Loucy (cell line): Measurements from ENCODE around the gene MCM10.

Experiments used
- H2AFZ ChIP-seq: fragments of 200-600 bp; sonication (generic); 2 replicates; pipeline ENCODE4 v1.6.0; 2016; ENCODE audit warnings: antibody characterized with exemption, mild to moderate bottlenecking, low read length, moderate library complexity
- H3F3A ChIP-seq: fragments of 200-600 bp; 2 replicates; pipeline ENCODE4 v1.6.0; 2016; ENCODE audit warnings: antibody characterized with exemption, low read depth, mild to moderate bottlenecking
- H3K27me3 ChIP-seq: fragments of 200-600 bp; sonication (generic); 2 replicates; pipeline ENCODE4 v1.6.1; 2014; ENCODE audit warnings: low read length, mild to moderate bottlenecking; ENCODE audit not compliant: insufficient read depth, poor library complexity, severe bottlenecking
- H3K36me3 ChIP-seq: fragments of 200-600 bp; sonication (generic); 2 replicates; pipeline ENCODE4 v1.6.1; 2016; ENCODE audit warnings: low read length; ENCODE audit not compliant: insufficient read depth
- H3K4me1 ChIP-seq: fragments of 200-600 bp; sonication (generic); 2 replicates; pipeline ENCODE4 v1.5.1; 2014; ENCODE audit warnings: low read length, mild to moderate bottlenecking; ENCODE audit not compliant: insufficient read depth, poor library complexity, severe bottlenecking
- H3K4me2 ChIP-seq: fragments of 200-600 bp; sonication (generic); 2 replicates; pipeline ENCODE4 v1.6.0; 2014; ENCODE audit warnings: antibody characterized with exemption, low read length, low read depth, mild to moderate bottlenecking; ENCODE audit not compliant: poor library complexity, severe bottlenecking
- H3K4me3 ChIP-seq: fragments of 200-600 bp; sonication (generic); 2 replicates; pipeline ENCODE4 v1.5.1; 2014; ENCODE audit warnings: low read length, mild to moderate bottlenecking, mixed read lengths; ENCODE audit not compliant: poor library complexity, severe bottlenecking
- H3K79me2 ChIP-seq: fragments of 200-600 bp; sonication (generic); 2 replicates; pipeline ENCODE4 v1.6.1; 2014; ENCODE audit warnings: low read length; ENCODE audit not compliant: insufficient read depth
- H3K9ac ChIP-seq: fragments of 200-600 bp; sonication (generic); 2 replicates; pipeline ENCODE4 v1.6.0; 2014; ENCODE audit warnings: mild to moderate bottlenecking, low read depth, low read length, moderate library complexity; ENCODE audit not compliant: poor library complexity, severe bottlenecking
- H3K9me2 ChIP-seq: fragments of 200-600 bp; sonication (generic); replicated peaks from 2 replicates; pipeline ENCODE4 v1.6.1; 2016; ENCODE audit warnings: low read depth, low read length, mixed read lengths
- H3K9me3 ChIP-seq: fragments of 200-600 bp; sonication (generic); 2 replicates; pipeline ENCODE4 v1.6.1; 2014; ENCODE audit warnings: mild to moderate bottlenecking, antibody characterized with exemption, low read length, low read depth; ENCODE audit not compliant: insufficient read depth
- H4K20me1 ChIP-seq: fragments of 200-600 bp; sonication (generic); 2 replicates; pipeline ENCODE4 v1.6.0; 2014; ENCODE audit warnings: antibody characterized with exemption, low read length, mild to moderate bottlenecking; ENCODE audit not compliant: insufficient read depth, poor library complexity, severe bottlenecking
- CTCF ChIP-seq: fragments of 200-600 bp; sonication (generic); conservative IDR thresholded peaks from 2 replicates; pipeline ENCODE4 v1.5.1; 2014; ENCODE audit warnings: mild to moderate bottlenecking, antibody characterized with exemption, low read length
- EZH2phosphoT487 ChIP-seq: fragments of 200-600 bp; IDR thresholded peaks from 2 replicates; pipeline ENCODE4 v1.6.1; 2018; ENCODE audit warnings: antibody characterized with exemption, mild to moderate bottlenecking, moderate library complexity, borderline replicate concordance

Gene MCM10

GRCh38 chr10:13206546-13207443, 45.4 kb downstream of the MCM10 start:
- H3K36me3 ChIP-seq, result peaks cover 69% of the 10 kb centered on the region; the same call in 1 of the 2 replicates
- no peaks in the 10 kb centered on the region for H3K4me1 ChIP-seq
- no peak overlapping the region for H3K4me2 ChIP-seq
- TF ChIP-seq CTCF (peak; percentile 53), EZH2phosphoT487 (no peak)
- H4K20me1 ChIP-seq, result no peaks in the 10 kb centered on the region
- no peaks in the 10 kb centered on the region for H3K27me3 ChIP-seq
- no peaks in the 10 kb centered on the region for H3F3A ChIP-seq
- H3K9ac ChIP-seq, result no peak overlapping the region
- H3K9me3 ChIP-seq, result no peaks in the 10 kb centered on the region
- no peak overlapping the region for H2AFZ ChIP-seq
- H3K79me2 ChIP-seq, result no peaks in the 10 kb centered on the region
- no peak overlapping the region for H3K4me3 ChIP-seq
- no peaks in the 10 kb centered on the region for H3K9me2 ChIP-seq

DNA sequence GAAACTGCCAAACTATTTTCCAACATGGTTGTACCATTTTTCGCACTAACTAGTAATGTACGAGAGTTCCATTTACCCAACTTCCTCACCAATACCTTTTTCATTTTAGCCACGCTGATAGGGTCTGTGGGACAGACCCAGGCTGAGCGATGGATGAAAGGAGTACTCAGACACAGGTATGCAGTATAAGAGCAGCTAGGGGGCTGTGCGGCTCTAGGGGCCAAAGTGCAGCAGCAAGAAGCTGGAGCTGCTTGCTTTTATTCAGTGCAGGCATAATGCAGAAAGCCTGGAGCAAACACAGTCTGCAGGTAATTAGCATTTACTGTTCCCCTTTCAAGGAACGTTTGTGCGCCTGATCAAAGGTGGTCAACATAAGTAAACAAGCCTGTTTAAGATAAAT, 51.8 kb downstream of the MCM10 start:
- H3K4me3 ChIP-seq, result no peak overlapping the region
- H3F3A ChIP-seq, result no peaks in the 10 kb centered on the region
- peaks cover 25% of the 10 kb centered on the region; the same call in 1 of the 2 replicates for H3K36me3 ChIP-seq
- no peaks in the 10 kb centered on the region for H4K20me1 ChIP-seq
- H3K79me2 ChIP-seq, result no peaks in the 10 kb centered on the region
- H3K27me3 ChIP-seq, result no peaks in the 10 kb centered on the region
- no peaks in the 10 kb centered on the region for H3K9me3 ChIP-seq
- H3K9ac ChIP-seq, result no peak overlapping the region
- no peaks in the 10 kb centered on the region for H3K4me1 ChIP-seq
- no peak overlapping the region for H3K4me2 ChIP-seq
- H3K9me2 ChIP-seq, result no peaks in the 10 kb centered on the region
- H2AFZ ChIP-seq, result no peak overlapping the region
- TF ChIP-seq CTCF (no peak), EZH2phosphoT487 (no peak)

DNA sequence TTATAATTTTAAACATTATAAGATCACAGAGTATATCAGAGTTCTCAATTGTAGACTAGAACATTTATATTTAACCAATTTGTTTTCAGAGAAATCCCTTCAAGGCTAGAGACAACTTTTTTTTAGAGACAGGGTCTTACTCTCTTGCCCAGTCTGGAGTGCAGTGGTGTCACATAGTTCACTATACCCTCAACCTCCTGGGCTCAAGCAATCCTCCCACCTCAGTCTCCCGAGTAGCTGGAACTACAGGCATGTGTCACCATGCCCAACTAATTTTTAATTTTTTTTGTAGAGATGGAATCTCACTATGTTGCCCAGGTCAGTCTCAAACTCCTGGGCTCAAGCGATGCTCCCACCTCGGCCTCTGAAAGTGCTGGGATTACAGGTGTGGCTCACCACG, 57.5 kb downstream of the MCM10 start:
- Histone ChIP-seq H4K20me1 (no peaks in the 10 kb centered on the region), H3K4me2 (no peak overlapping the region), H3K27me3 (no peaks in the 10 kb centered on the region), H3K79me2 (no peaks in the 10 kb centered on the region), H3K9me2 (no peaks in the 10 kb centered on the region), H3K4me3 (no peak overlapping the region), H3F3A (no peaks in the 10 kb centered on the region), H3K9me3 (no peaks in the 10 kb centered on the region), H2AFZ (no peak overlapping the region), H3K4me1 (no peaks in the 10 kb centered on the region), H3K36me3 (no peaks in the 10 kb centered on the region), H3K9ac (no peak overlapping the region)
- TF ChIP-seq CTCF (no peak), EZH2phosphoT487 (no peak)
